BLaER1 (cell line): ENCODE data around the gene DENND1A.
"Not testable (repeated sequence)": the region's sequence is repeated elsewhere in the genome, so short reads cannot be mapped to it uniquely, and the experiment has no call there.

Experiments
- H3K27ac ChIP-seq: shearing (Covaris generic); formaldehyde crosslinking; 2 replicates; pipeline ENCODE4 v1.8.1; 2022
- H3K27me3 ChIP-seq: shearing (Covaris generic); formaldehyde crosslinking; 2 replicates; pipeline ENCODE4 v1.8.1; 2022
- H3K36me3 ChIP-seq: shearing (Covaris generic); formaldehyde crosslinking; 2 replicates; pipeline ENCODE4 v1.8.1; 2022
- H3K4me1 ChIP-seq: shearing (Covaris generic); formaldehyde crosslinking; 2 replicates; pipeline ENCODE4 v1.8.1; 2022
- H3K4me2 ChIP-seq: shearing (Covaris generic); formaldehyde crosslinking; 2 replicates; pipeline ENCODE4 v1.8.1; 2022
- H3K4me3 ChIP-seq: shearing (Covaris generic); formaldehyde crosslinking; 2 replicates; pipeline ENCODE4 v1.8.1; 2022
- H3K9ac ChIP-seq: shearing (Covaris generic); formaldehyde crosslinking; 2 replicates; pipeline ENCODE4 v1.8.1; 2022
- H3K9me3 ChIP-seq: shearing (Covaris generic); formaldehyde crosslinking; 2 replicates; pipeline ENCODE4 v1.8.1; 2022
- H4K20me1 ChIP-seq: shearing (Covaris generic); formaldehyde crosslinking; 2 replicates; pipeline ENCODE4 v1.8.1; 2022
- Cebpa-rat ChIP-seq: shearing (Covaris generic); IDR thresholded peaks from 2 replicates; pipeline ENCODE4 v1.8.1; 2022

DENND1A gene

DNA sequence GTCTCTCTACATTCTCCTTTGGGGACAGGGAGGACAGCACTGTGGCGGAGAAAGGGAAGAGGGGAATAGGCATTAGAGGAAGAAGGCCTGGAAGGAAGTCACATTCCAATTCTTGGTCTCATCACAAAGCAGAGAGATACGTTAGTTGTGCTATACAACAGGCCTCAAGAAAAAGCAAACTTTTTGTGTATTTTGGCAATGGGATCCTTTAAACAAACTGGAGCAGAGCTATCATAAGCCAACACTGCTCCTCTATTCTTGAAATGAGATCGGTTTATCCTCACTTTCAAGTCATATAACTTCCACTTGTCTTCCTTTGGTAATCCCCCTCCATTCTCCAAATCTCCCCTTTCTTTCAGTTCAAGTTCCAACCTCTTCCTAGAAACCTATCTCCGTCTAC lies 6.5 kb downstream of the DENND1A start:
- no peaks in the 10 kb centered on the region for H3K27me3 ChIP-seq
- H3K9me3 ChIP-seq: peaks cover 20% of the 10 kb centered on the region
- no peaks in the 10 kb centered on the region for H3K36me3 ChIP-seq
- H4K20me1 ChIP-seq: peaks cover 45% of the 10 kb centered on the region
- TF ChIP-seq Cebpa-rat: no peak
- no peak overlapping the region for H3K9ac ChIP-seq
- H3K4me2 ChIP-seq: no peak overlapping the region
- H3K4me3 ChIP-seq: no peak overlapping the region
- H3K4me1 ChIP-seq: peaks cover 31% of the 10 kb centered on the region
- H3K27ac ChIP-seq: no peak overlapping the region

DNA sequence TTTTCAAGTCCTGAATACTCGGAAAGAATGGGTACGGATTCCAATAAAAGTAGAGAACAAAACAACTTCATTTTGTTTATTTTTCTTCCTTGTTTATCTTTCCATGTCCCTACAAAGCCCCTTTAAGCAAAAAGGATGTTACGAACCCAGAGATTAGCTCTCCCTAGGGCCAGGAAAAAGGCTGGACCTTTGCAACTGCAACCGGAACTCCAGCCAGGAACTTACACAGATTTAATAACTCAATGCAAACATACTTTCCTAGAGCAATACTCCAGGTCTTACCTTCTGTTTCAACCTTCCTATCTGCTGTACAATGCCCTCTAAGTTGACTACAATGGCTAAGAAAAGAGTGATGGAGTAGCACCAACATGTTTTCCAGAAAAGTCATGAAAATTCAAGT lies 7.0 kb downstream of the DENND1A start:
- TF ChIP-seq Cebpa-rat: no peak
- H3K36me3 ChIP-seq: no peaks in the 10 kb centered on the region
- no peak overlapping the region for H3K9ac ChIP-seq
- H3K4me1 ChIP-seq: peaks cover 27% of the 10 kb centered on the region
- H3K4me2 ChIP-seq: no peak overlapping the region
- H4K20me1 ChIP-seq: peaks cover 41% of the 10 kb centered on the region
- no peak overlapping the region for H3K27ac ChIP-seq
- H3K4me3 ChIP-seq: no peak overlapping the region
- H3K9me3 ChIP-seq: peaks cover 20% of the 10 kb centered on the region
- H3K27me3 ChIP-seq: no peaks in the 10 kb centered on the region

DNA sequence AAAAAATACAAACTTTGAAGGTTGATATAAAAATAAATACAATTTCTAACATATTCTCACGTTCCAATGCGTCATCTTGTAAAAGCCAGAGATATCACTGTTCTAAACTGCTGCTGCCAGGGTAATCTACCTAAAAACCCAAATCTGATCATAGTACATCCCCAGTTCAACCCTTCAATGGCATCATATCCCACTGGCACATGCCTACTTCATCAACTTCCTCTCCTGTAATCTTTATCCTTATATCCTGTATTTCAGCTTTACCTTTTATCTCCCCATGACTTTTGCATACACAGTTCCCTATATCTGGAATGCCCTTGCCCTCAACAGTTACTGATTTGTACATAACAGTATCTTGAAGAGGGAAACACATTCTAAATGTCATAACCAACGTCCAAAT lies 7.5 kb downstream of the DENND1A start:
- no peak for TF ChIP-seq Cebpa-rat
- no peak overlapping the region for H3K4me3 ChIP-seq
- H3K27me3 ChIP-seq: no peaks in the 10 kb centered on the region
- H4K20me1 ChIP-seq: peaks cover 36% of the 10 kb centered on the region
- peaks cover 20% of the 10 kb centered on the region for H3K9me3 ChIP-seq
- no peaks in the 10 kb centered on the region for H3K36me3 ChIP-seq
- H3K27ac ChIP-seq: no peak overlapping the region
- H3K9ac ChIP-seq: no peak overlapping the region
- H3K4me1 ChIP-seq: peaks cover 22% of the 10 kb centered on the region
- no peak overlapping the region for H3K4me2 ChIP-seq

DNA sequence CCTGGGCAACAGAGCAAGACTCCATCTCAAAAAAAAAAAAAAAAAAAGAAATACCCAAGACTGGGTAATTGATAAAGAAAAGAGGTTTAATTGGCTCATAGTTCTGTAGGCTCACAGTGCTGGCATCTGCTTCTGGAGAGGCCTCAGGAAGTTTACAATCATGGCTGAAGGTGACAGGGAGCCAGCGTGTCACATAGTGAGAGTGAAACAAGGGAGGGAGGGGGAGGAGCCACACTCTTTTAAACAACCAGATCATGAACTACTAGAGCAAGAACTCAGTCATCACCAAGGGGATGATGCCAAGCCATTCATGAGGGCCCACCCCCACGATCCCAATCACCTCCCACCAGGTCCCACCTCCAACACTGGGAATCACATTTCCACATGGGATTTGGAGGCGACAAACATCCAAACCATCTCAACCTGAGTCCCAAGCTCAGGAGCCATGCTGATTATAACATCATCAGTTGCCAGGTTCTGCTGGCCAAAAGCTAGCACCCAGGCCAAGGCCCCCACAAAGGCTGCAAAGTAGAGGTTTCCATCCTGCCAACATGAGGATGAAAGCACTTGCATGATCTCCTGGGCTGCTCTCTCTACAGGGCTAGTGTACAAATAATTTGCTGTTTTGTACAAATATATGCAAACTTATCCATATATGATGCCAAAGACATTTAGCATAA lies 15.3 kb downstream of the DENND1A start:
- H3K36me3 ChIP-seq: peaks cover 30% of the 10 kb centered on the region

DNA sequence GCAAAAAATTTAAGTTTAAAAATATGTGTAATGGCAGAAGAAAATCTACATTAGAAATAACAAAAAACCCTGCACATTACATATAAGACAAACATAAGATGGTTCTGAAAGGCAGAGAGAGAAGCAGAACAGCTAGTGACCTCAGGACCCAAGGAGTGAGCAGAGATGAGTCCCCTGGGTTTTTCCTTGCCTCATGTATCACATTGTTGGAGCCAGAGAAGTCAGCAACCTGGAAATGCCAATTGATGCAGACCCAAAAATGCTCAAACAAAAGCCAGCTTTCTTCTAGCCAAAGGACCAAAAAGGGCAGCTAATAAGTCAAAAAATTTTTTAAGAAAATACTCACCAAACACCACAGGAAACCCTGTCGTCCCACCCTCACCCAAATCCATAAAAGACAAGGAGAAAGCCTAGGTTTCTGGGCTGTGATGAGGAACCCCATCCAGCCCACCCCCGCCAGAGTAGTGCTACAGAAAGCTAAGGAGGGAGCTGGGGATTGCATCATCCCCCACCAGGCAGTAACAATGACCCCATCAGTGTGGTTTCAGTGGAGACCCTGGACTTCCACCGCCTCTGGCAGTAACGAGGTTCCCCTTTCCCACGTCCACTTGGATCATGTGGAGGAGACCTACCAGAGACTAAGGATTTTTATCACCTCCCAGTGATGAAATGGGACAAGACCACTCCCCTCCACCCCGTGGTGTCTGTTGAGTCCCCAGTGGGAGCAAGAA lies 17.6 kb downstream of the DENND1A start:
- H3K27me3 ChIP-seq: no peaks in the 10 kb centered on the region
- peaks cover 51% of the 10 kb centered on the region for H3K9me3 ChIP-seq
- no peak overlapping the region for H3K9ac ChIP-seq
- H3K36me3 ChIP-seq: peaks cover 30% of the 10 kb centered on the region
- no peaks in the 10 kb centered on the region for H3K4me1 ChIP-seq
- no peak overlapping the region for H3K4me3 ChIP-seq
- H3K27ac ChIP-seq: no peak overlapping the region
- no peaks in the 10 kb centered on the region for H4K20me1 ChIP-seq
- 0 out of 2 replicates have a peak, but pooled peaks have one; percentile 25 for TF ChIP-seq Cebpa-rat
- H3K4me2 ChIP-seq: no peak overlapping the region

More for the DNA sequence above, 15.3 kb downstream of the DENND1A start:
- Histone ChIP-seq H3K9me3 (peaks cover 45% of the 10 kb centered on the region), H4K20me1 (no peaks in the 10 kb centered on the region), H3K4me3 (no peak overlapping the region), H3K27ac (no peak overlapping the region), H3K27me3 (no peaks in the 10 kb centered on the region), H3K4me2 (no peak overlapping the region), H3K4me1 (no peaks in the 10 kb centered on the region), H3K9ac (no peak overlapping the region)
- TF ChIP-seq Cebpa-rat: no peak

DNA sequence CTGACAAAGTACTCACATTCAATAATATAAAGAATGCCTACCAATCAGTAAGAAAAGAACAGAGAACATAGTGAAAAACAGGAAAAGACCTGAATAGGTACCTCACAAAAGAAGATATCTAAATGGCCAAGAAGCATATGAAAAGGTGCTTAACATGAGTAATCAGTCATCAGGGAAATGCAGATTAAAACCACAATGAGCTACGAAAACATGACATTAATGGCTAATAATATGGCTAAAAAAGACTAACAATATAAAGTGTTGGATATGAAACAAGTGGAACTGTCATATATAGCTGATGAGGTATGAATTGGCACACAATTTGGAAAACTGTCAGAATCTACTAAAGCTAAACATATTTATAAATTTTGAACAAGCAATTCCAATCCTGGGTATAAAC lies 18.9 kb downstream of the DENND1A start:
- Histone ChIP-seq H3K4me2 (no peak overlapping the region), H3K27me3 (no peaks in the 10 kb centered on the region), H4K20me1 (no peaks in the 10 kb centered on the region), H3K36me3 (peaks cover 25% of the 10 kb centered on the region), H3K9ac (no peak overlapping the region), H3K9me3 (peaks cover 51% of the 10 kb centered on the region), H3K4me1 (no peaks in the 10 kb centered on the region), H3K4me3 (no peak overlapping the region), H3K27ac (no peak overlapping the region)
- no peak for TF ChIP-seq Cebpa-rat

DNA sequence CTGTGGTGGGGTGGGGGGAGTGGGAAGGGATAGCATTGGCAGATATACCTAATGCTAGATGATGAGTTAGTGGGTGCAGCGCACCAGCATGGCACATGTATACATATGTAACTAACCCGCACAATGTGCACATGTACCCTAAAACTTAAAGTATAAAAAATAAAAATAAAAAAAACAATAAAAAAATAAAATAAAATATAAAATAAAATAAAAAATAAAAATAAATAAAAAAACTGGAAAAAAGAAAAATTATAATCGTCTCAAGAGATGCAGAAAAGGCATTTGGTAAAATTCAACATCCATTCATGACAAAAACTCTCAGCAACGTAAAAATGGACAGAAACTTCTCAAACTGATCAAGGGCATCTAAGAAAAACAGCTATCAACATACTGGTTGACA lies 20.7 kb downstream of the DENND1A start:
- not testable (repeated sequence) for H3K4me1 ChIP-seq, H4K20me1 ChIP-seq, H3K27me3 ChIP-seq, H3K4me3 ChIP-seq, H3K9ac ChIP-seq, H3K4me2 ChIP-seq, H3K27ac ChIP-seq
- Histone ChIP-seq H3K36me3 (peaks cover 19% of the 10 kb centered on the region), H3K9me3 (peaks cover 44% of the 10 kb centered on the region)

DNA sequence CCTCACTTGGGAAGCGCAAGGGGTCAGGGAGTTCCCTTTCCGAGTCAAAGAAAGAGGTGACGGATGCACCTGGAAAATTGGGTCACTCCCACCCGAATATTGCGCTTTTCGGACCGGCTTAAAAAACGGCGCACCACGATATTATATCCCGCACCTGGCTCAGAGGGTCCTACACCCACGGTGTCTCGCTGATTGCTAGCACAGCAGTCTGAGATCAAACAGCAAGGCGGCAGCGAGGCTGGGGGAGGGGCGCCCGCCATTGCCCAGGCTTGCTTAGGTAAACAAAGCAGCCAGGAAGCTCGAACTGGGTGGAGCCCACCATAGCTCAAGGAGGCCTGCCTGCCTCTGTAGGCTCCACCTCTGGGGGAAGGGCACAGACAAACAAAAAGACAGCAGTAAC lies 26.4 kb downstream of the DENND1A start:
- not testable (repeated sequence) for H3K27ac ChIP-seq, H3K36me3 ChIP-seq, H3K27me3 ChIP-seq, H3K9ac ChIP-seq, H4K20me1 ChIP-seq, H3K4me2 ChIP-seq, H3K4me1 ChIP-seq, H3K4me3 ChIP-seq
- H3K9me3 ChIP-seq: peaks cover 23% of the 10 kb centered on the region

DNA sequence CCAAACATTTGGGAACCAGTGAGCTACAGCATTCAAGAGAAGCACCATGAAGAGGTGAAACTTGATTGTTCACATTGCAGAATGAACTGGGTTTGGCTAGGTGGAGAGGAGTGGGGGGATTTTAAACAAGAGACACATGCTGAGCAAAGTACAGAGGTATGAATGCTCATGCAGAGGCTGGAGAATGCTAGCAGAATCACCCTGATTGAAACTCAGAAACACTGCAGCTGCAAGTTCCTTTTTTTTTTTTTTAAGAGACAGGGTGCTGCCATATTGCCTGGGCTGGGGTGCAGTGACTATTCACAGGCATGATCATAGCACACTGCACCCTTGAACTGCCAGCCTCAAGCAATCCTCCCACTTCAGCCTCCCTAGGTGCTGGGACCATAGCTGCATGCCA lies 35.1 kb downstream of the DENND1A start:
- H3K4me2 ChIP-seq: no peak overlapping the region
- 0 out of 2 replicates have a peak, but pooled peaks cover 10% of the 10 kb centered on the region for H3K4me1 ChIP-seq
- H3K27me3 ChIP-seq: no peaks in the 10 kb centered on the region
- no peaks in the 10 kb centered on the region for H3K9me3 ChIP-seq
- no peak for TF ChIP-seq Cebpa-rat
- H4K20me1 ChIP-seq: peaks cover 48% of the 10 kb centered on the region
- no peaks in the 10 kb centered on the region for H3K36me3 ChIP-seq
- H3K9ac ChIP-seq: no peak overlapping the region
- H3K4me3 ChIP-seq: no peak overlapping the region
- H3K27ac ChIP-seq: no peak overlapping the region

DNA sequence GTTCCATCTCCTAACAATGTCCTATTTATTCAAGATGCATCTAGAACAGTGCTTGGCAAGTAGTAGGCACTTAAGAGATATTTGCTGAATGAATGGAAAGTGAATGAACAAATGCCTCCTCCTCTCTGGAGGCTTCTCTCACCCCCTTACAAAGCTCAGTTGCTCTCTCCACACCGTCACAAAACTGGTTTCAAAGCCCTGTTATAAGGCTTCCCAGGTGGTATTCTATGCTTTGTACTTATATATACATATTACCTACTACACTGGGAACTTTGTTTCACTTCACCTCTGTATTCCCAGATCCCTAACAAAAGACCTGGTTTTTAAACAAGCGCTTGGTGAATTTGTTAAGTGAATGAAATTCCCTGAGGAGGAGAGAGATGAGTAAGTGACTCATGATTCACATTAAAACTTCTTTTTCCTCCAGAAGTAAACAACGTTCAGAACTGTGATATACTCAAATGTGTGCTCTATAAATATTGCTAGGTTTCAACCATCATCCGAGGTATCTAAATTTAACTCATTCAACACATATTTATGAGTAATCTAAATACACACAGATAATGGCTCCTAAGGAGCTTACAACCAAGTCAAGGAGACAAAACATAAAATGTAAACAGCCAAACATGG lies 36.0 kb downstream of the DENND1A start:
- Histone ChIP-seq H4K20me1 (peaks cover 45% of the 10 kb centered on the region), H3K36me3 (no peaks in the 10 kb centered on the region), H3K4me1 (0 out of 2 replicates have a peak, but pooled peaks cover 10% of the 10 kb centered on the region), H3K9me3 (no peaks in the 10 kb centered on the region), H3K27me3 (no peaks in the 10 kb centered on the region), H3K9ac (no peak overlapping the region), H3K4me3 (no peak overlapping the region), H3K27ac (no peak overlapping the region), H3K4me2 (no peak overlapping the region)
- no peak for TF ChIP-seq Cebpa-rat
